ENCODE measurements around the gene SLC1A1. TPM values are rescaled to one million over a fixed set of nuclear protein-coding genes. Genes with fewer than 3 reads are reported as not detected.

Gene SLC1A1
- total and polyA plus RNA-seq, 2 experiments from 2014 or later = 3.7 to 8.2 TPM

DNA sequence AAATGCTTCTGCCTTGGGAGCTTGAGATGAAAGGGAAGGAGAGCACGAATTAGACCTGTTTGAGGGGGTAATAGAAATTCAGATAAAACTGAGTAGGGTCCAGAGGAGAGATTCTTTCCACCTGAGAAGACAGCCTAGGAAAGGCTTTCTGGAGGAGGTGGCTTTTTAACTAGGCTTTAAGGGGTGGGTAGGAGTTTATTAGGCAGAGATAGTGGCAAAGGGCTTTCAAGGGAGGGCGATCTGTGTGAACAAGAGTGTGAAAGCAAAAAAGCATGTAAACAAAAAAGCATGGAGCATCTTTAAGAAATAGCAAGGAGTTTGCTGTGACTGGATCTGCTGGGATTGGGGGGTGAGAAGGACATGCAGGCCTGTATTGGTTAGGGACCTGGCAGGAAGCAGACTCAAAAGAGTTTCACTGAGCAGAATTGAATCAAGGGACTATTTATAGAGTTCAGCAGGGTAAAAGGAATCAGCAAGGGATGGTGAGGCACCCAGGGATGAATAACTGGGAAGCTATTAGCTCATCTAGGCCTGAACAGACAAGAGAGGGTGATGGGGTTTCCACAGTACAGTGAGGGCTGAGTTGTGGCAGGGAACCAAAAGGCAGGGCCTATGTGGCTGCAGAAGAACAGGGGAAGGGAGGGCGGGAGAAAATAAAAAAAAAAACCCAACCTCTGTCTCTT, 18.8 kb downstream of the SLC1A1 start:
- Mint-ChIP-seq H3K9me3 (no peaks in the 10 kb centered on the region), H3K4me3 (no peak overlapping the region), H3K27ac (no peak overlapping the region), H3K4me1 (peaks cover 20% of the 10 kb centered on the region), H3K36me3 (ENCODE audit: low read depth) (no peaks in the 10 kb centered on the region), H3K27me3 (ENCODE audit: insufficient read depth, low read depth, poor library complexity) (no peaks in the 10 kb centered on the region)
- H3K9me2 ChIP-seq (ENCODE audit: insufficient read depth) = no peaks in the 10 kb centered on the region
- no peaks in the 10 kb centered on the region; the same call in 1 of the 2 replicates for H3K79me2 ChIP-seq (replicated peaks; ENCODE audit: insufficient read depth)
- no peaks in the 10 kb centered on the region for H3F3A ChIP-seq (replicated peaks; ENCODE audit: low read depth)
- no peak for ATAC-seq
- H3K4me2 ChIP-seq = no peak overlapping the region
- H3K4me1 ChIP-seq (ENCODE audit: insufficient read depth) = peaks cover 8% of the 10 kb centered on the region
- H3K27me3 ChIP-seq (ENCODE audit: insufficient read depth) = no peaks in the 10 kb centered on the region
- H3K4me3 ChIP-seq = no peak overlapping the region
- no peaks in the 10 kb centered on the region for H3K36me3 ChIP-seq (ENCODE audit: insufficient read depth)
- TF ChIP-seq EZH2phosphoT487 (IDR thresholded peaks at IDR 0.05; ENCODE audit: unreplicated experiment) (no peak), JUNB (IDR thresholded peaks at IDR 0.05; ENCODE audit: unreplicated experiment) (no peak), STAT1 (IDR thresholded peaks at IDR 0.05; ENCODE audit: unreplicated experiment) (no peak), ZNF114 (CRISPR knock-in tag; IDR thresholded peaks at IDR 0.05) (no peak), ZNF331 (CRISPR knock-in tag; IDR thresholded peaks at IDR 0.05; ENCODE audit: low read depth) (no peak), EZH2 (IDR thresholded peaks at IDR 0.05; ENCODE audit: low read depth, unreplicated experiment) (no peak), CREB1 (CRISPR knock-in tag; IDR thresholded peaks at IDR 0.05; ENCODE audit: low read depth) (no peak), NANOG (IDR thresholded peaks at IDR 0.05; ENCODE audit: borderline replicate concordance) (no peak), POLR2AphosphoS5 (IDR thresholded peaks at IDR 0.05; ENCODE audit: low read depth) (no peak)
- TF ChIP-seq, protein P1, sequence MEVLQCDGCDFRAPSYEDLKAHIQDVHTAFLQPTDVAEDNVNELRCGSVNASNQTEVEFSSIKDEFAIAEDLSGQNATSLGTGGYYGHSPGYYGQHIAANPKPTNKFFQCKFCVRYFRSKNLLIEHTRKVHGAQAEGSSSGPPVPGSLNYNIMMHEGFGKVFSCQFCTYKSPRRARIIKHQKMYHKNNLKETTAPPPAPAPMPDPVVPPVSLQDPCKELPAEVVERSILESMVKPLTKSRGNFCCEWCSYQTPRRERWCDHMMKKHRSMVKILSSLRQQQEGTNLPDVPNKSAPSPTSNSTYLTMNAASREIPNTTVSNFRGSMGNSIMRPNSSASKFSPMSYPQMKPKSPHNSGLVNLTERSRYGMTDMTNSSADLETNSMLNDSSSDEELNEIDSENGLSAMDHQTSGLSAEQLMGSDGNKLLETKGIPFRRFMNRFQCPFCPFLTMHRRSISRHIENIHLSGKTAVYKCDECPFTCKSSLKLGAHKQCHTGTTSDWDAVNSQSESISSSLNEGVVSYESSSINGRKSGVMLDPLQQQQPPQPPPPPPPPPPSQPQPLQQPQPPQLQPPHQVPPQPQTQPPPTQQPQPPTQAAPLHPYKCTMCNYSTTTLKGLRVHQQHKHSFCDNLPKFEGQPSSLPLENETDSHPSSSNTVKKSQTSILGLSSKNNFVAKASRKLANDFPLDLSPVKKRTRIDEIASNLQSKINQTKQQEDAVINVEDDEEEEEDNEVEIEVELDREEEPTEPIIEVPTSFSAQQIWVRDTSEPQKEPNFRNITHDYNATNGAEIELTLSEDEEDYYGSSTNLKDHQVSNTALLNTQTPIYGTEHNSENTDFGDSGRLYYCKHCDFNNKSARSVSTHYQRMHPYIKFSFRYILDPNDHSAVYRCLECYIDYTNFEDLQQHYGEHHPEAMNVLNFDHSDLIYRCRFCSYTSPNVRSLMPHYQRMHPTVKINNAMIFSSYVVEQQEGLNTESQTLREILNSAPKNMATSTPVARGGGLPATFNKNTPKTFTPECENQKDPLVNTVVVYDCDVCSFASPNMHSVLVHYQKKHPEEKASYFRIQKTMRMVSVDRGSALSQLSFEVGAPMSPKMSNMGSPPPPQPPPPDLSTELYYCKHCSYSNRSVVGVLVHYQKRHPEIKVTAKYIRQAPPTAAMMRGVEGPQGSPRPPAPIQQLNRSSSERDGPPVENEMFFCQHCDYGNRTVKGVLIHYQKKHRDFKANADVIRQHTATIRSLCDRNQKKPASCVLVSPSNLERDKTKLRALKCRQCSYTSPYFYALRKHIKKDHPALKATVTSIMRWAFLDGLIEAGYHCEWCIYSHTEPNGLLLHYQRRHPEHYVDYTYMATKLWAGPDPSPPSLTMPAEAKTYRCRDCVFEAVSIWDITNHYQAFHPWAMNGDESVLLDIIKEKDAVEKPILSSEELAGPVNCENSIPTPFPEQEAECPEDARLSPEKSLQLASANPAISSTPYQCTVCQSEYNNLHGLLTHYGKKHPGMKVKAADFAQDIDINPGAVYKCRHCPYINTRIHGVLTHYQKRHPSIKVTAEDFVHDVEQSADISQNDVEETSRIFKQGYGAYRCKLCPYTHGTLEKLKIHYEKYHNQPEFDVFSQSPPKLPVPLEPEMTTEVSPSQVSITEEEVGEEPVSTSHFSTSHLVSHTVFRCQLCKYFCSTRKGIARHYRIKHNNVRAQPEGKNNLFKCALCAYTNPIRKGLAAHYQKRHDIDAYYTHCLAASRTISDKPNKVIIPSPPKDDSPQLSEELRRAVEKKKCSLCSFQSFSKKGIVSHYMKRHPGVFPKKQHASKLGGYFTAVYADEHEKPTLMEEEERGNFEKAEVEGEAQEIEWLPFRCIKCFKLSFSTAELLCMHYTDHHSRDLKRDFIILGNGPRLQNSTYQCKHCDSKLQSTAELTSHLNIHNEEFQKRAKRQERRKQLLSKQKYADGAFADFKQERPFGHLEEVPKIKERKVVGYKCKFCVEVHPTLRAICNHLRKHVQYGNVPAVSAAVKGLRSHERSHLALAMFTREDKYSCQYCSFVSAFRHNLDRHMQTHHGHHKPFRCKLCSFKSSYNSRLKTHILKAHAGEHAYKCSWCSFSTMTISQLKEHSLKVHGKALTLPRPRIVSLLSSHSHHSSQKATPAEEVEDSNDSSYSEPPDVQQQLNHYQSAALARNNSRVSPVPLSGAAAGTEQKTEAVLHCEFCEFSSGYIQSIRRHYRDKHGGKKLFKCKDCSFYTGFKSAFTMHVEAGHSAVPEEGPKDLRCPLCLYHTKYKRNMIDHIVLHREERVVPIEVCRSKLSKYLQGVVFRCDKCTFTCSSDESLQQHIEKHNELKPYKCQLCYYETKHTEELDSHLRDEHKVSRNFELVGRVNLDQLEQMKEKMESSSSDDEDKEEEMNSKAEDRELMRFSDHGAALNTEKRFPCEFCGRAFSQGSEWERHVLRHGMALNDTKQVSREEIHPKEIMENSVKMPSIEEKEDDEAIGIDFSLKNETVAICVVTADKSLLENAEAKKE (CRISPR knock-in tag; IDR thresholded peaks at IDR 0.05) = no peak
- TF ChIP-seq, protein P2, sequence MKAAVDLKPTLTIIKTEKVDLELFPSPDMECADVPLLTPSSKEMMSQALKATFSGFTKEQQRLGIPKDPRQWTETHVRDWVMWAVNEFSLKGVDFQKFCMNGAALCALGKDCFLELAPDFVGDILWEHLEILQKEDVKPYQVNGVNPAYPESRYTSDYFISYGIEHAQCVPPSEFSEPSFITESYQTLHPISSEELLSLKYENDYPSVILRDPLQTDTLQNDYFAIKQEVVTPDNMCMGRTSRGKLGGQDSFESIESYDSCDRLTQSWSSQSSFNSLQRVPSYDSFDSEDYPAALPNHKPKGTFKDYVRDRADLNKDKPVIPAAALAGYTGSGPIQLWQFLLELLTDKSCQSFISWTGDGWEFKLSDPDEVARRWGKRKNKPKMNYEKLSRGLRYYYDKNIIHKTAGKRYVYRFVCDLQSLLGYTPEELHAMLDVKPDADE (IDR thresholded peaks at IDR 0.05) = no peak
- TF ChIP-seq, protein P3, sequence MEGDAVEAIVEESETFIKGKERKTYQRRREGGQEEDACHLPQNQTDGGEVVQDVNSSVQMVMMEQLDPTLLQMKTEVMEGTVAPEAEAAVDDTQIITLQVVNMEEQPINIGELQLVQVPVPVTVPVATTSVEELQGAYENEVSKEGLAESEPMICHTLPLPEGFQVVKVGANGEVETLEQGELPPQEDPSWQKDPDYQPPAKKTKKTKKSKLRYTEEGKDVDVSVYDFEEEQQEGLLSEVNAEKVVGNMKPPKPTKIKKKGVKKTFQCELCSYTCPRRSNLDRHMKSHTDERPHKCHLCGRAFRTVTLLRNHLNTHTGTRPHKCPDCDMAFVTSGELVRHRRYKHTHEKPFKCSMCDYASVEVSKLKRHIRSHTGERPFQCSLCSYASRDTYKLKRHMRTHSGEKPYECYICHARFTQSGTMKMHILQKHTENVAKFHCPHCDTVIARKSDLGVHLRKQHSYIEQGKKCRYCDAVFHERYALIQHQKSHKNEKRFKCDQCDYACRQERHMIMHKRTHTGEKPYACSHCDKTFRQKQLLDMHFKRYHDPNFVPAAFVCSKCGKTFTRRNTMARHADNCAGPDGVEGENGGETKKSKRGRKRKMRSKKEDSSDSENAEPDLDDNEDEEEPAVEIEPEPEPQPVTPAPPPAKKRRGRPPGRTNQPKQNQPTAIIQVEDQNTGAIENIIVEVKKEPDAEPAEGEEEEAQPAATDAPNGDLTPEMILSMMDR (conservative IDR thresholded peaks at IDR 0.05; ENCODE audit: low read depth in 2 of 2) = no peak
- TF ChIP-seq, protein P4, sequence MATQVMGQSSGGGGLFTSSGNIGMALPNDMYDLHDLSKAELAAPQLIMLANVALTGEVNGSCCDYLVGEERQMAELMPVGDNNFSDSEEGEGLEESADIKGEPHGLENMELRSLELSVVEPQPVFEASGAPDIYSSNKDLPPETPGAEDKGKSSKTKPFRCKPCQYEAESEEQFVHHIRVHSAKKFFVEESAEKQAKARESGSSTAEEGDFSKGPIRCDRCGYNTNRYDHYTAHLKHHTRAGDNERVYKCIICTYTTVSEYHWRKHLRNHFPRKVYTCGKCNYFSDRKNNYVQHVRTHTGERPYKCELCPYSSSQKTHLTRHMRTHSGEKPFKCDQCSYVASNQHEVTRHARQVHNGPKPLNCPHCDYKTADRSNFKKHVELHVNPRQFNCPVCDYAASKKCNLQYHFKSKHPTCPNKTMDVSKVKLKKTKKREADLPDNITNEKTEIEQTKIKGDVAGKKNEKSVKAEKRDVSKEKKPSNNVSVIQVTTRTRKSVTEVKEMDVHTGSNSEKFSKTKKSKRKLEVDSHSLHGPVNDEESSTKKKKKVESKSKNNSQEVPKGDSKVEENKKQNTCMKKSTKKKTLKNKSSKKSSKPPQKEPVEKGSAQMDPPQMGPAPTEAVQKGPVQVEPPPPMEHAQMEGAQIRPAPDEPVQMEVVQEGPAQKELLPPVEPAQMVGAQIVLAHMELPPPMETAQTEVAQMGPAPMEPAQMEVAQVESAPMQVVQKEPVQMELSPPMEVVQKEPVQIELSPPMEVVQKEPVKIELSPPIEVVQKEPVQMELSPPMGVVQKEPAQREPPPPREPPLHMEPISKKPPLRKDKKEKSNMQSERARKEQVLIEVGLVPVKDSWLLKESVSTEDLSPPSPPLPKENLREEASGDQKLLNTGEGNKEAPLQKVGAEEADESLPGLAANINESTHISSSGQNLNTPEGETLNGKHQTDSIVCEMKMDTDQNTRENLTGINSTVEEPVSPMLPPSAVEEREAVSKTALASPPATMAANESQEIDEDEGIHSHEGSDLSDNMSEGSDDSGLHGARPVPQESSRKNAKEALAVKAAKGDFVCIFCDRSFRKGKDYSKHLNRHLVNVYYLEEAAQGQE (IDR thresholded peaks at IDR 0.05; ENCODE audit: unreplicated experiment) = no peak
- DNase-seq (ENCODE audit: low spot score) = no peak
- no peak overlapping the region for H3K27ac ChIP-seq (ENCODE audit: low read depth)
- no peaks in the 10 kb centered on the region; the same call in 1 of the 2 replicates for H4K20me1 ChIP-seq (replicated peaks; ENCODE audit: insufficient read depth)
- H2AFZ ChIP-seq = no peak overlapping the region
